GM06990 (cell line): Measurements from ENCODE around the gene TMEM214.

Experiments used
- DNase-seq: peaks from one replicate; pipeline ENCODE4 v3.0.0-alpha.2; 2011; ENCODE audit not compliant: insufficient read length; ENCODE audit errors: extremely low read depth
- H3K27me3 ChIP-seq: replicated peaks from 2 replicates; pipeline ENCODE4 v1.6.0; 2011; ENCODE audit warnings: low read length; ENCODE audit not compliant: control insufficient read depth, insufficient read depth
- H3K36me3 ChIP-seq: 2 replicates; pipeline ENCODE4 v1.5.1; 2011; ENCODE audit warnings: low read length; ENCODE audit not compliant: control insufficient read depth, insufficient read depth
- H3K4me3 ChIP-seq: replicated peaks from 2 replicates; pipeline ENCODE4 v1.5.1; 2011; ENCODE audit warnings: low read depth, mild to moderate bottlenecking, control low read depth, low read length
- TF ChIP-seq, protein P1 (sequence below): IDR thresholded peaks from 2 replicates; pipeline ENCODE4 v1.5.1; 2011; ENCODE audit warnings: low read length, control low read depth, mild to moderate bottlenecking, inconsistent platforms; ENCODE audit not compliant: insufficient read depth, poor library complexity, severe bottlenecking

The TMEM214 gene

DNA sequence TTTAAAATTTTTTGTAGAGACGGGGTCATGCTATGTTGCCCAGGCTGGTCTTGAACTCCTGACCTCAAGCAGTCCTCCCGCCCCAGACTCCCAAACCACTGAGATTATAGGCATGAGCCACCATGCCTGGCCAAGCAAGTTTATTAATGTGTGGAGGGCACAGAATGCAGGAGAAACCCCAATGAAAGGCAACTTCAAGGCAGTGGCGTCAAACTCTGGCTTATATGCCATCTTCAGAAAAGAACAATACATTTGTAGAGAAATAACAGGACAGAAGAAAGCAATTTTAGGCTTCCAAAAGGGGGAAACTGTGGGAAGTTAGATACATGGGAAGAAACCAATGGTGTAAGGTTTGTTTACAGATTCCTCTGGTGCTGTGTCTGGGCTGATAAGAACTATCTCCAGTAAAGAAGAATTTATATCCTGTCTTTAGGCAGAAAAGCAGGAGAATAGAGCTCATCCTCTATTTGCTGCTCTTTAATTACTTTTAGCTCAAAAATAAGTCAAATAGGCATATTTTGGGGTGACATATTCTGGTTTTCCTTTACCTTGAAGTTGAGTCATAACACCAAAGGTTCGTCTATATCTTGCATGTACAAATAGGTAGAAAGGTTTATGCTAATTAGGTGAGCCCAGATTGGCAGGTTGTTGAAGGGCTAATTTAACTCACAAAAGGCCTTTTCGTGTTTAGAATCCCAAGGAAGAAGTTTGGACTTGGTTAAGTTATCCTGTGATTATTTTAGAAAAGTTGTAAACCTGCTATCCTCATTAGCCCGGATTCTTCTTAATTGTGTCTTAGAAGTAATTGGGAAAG is 26.0 kb upstream of the TMEM214 start:
- DNase-seq, result no peak
- Histone ChIP-seq H3K27me3 (no peaks in the 10 kb centered on the region), H3K4me3 (no peak overlapping the region), H3K36me3 (no peaks in the 10 kb centered on the region)
- TF ChIP-seq, protein P1, sequence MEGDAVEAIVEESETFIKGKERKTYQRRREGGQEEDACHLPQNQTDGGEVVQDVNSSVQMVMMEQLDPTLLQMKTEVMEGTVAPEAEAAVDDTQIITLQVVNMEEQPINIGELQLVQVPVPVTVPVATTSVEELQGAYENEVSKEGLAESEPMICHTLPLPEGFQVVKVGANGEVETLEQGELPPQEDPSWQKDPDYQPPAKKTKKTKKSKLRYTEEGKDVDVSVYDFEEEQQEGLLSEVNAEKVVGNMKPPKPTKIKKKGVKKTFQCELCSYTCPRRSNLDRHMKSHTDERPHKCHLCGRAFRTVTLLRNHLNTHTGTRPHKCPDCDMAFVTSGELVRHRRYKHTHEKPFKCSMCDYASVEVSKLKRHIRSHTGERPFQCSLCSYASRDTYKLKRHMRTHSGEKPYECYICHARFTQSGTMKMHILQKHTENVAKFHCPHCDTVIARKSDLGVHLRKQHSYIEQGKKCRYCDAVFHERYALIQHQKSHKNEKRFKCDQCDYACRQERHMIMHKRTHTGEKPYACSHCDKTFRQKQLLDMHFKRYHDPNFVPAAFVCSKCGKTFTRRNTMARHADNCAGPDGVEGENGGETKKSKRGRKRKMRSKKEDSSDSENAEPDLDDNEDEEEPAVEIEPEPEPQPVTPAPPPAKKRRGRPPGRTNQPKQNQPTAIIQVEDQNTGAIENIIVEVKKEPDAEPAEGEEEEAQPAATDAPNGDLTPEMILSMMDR, result no peak

DNA sequence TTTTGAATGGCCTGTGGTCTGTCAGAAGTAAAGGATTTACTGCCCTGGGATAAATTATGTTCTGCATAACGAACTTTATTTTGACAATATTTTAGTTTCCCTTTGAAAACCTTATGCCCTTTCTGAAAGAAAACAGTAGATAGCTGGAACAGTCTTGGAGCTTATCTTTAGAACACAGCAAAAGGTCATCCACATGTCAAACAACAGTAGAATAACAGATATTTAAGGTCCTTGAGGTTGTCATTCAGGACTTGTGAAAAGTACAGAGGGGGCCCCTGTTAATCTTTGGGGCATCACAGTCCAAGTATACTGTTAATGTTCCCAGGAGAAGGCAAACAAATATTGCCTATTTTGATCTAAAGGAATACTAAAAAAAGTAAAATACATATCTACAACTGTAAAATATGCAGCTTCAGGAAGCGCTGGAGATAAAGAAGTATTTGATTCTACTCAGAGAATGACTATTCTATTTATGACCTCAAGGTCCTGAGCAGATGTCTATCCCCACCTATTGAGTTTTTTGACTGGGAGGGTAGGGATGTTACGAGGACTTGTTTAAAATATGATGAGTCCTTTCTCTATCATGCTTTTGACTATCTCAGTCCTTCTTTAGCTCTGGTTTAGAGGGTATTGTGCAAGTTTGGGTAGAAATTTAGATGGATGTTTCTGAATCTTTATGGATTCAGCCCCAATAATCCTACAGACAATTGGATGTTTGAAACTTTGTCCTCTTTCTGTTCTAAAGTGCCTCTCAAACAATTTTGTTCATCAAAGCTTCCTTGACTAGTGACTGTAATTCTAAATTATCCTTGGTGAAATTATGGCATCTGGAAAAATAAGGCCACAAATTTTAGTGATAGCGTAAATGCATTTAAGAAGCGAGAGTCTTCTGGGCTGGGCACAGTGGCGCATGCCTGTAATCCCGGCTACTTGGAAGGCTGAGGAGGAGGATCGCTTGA is 25.1 kb upstream of the TMEM214 start:
- no peaks in the 10 kb centered on the region for H3K36me3 ChIP-seq
- no peaks in the 10 kb centered on the region for H3K27me3 ChIP-seq
- H3K4me3 ChIP-seq, result no peak overlapping the region
- DNase-seq, result no peak
- TF ChIP-seq, protein P1, result no peak

DNA sequence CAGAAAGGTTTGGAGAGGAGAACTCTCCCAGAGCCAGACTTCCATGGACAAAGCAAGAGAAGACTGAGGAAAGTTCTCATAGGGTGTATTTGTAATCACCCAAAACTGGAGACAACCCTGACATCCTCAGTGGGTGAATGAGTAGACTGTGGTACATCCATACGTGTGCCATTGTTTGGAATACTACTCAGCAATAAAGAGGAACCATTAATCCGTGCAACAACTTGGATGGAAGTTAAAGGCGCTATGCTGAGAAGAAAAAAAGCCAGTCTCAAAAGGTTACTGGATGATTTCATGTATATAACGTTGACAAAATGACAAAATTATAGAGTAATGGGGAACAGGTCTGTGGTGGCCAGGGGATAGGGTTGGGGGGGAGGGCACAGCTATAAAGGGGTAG is 24.1 kb upstream of the TMEM214 start:
- H3K36me3 ChIP-seq, result no peaks in the 10 kb centered on the region
- no peak for DNase-seq
- H3K4me3 ChIP-seq, result no peak overlapping the region
- no peaks in the 10 kb centered on the region for H3K27me3 ChIP-seq
- TF ChIP-seq, protein P1, result no peak

DNA sequence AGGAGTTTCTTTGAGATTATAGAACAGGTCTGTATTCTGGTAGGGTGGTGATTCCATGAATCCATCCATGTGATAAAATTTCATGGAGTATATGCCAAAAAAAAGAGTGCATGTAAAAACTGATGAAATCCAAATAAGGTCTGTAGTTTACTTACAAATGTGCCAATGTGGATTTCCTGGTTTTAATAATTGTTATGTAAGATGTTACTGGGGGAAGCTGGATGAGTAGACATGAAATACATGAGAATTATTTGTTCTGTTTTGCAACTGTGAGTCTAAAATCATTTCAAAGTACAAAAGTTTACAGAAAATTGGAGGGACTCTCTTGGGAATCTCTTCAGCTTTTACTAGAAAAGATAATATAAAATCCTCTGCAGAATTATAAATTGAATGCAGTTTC is 23.7 kb upstream of the TMEM214 start:
- DNase-seq, result no peak
- TF ChIP-seq, protein P1, result no peak
- H3K27me3 ChIP-seq, result no peaks in the 10 kb centered on the region
- no peak overlapping the region for H3K4me3 ChIP-seq
- no peaks in the 10 kb centered on the region for H3K36me3 ChIP-seq

DNA sequence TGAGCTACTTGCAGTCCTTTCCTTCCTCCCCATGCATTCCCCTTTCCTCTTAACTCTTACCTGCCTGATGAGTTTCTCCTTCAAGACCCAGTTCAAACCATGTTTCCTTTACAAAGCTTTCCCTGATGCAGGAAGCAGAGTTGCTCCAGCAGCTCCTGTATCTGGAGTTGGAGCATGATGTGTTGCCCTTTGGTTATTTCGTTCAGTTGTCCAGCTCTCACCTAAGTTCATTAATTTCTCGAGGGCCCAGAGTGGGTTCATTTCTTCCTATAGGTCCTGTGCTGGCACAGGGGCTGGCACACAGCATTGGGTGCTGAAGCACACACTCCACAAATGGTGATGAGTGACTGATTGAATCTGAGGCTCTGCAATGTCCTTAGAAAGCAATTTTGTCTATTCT is 23.0 kb upstream of the TMEM214 start:
- no peak overlapping the region for H3K4me3 ChIP-seq
- no peaks in the 10 kb centered on the region for H3K27me3 ChIP-seq
- TF ChIP-seq, protein P1, result no peak
- DNase-seq, result no peak
- no peaks in the 10 kb centered on the region for H3K36me3 ChIP-seq
